Measurements from ENCODE around the gene ZFP36L2. TPM values are rescaled to one million over a fixed set of nuclear protein-coding genes. Genes with fewer than 3 reads are reported as not detected.

Gene ZFP36L2
- total and polyA plus RNA-seq, 12 donors = 26.8 to 69.6 (median 42.3) TPM

DNA sequence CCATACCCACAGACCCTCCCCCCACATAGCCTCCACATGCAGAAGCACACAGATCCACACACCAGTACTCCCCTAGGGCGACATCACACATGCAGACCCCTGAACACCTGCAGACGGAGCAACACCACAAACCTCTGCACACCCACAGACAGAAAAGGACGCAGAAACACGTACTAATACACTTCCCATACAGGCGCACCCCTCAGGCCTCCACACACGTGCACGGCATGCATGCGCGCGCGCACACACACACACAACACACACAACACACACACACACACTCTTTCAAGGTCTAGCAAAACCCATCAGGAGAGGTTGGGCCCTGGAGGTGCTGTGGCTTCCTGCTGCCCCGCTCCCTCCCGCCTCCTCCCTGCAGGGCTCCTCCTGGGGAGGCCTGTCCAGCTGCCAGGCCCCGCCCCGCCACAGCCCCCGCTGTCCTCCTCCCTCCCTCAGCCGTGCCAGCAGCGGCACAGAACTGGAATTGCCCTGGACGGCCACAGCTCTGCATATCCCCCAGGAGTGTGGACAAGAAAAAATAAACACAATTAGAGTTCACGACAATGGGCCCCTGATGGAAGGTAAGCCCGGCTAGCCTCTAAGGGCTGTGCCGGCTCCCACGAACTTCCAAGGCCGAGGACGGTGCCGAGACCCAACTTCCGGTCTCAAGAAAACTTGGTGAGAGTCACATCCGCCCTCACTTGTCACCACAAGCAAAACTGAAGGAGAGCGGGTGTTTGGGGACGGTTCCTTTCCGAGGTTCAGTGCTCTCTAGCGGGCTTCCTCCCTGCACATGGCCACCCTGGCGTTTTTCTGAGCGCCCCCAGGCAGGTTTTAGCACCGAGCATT is 6.8 kb downstream of the ZFP36L2 start:
- ATAC-seq = peak; percentile 72 to 89 (median 80)
- H3K4me1 ChIP-seq = peaks cover 14 to 84% (median 65%) of the 10 kb centered on the region in 9 donors
- no peaks in the 10 kb centered on the region for H3K27me3 ChIP-seq
- intact Hi-C loops (cut with DNase I) = loop anchor here in 9 of 10 donors (2.0 to 10.0 kb wide), 11 partner anchors 42 to 325 kb away; no protein-coding TSS in a partner anchor
- H3K27ac ChIP-seq = peak overlapping the region; percentile 96 to 100 (median 99)
- no peaks in the 10 kb centered on the region for H3K9me3 ChIP-seq
- peak; percentile 90 to 91 for DNase-seq
- 3 to 4% methylated on average over 35 of the region's 35 CpGs for WGBS, 2 donors
- TF ChIP-seq, protein P1, sequence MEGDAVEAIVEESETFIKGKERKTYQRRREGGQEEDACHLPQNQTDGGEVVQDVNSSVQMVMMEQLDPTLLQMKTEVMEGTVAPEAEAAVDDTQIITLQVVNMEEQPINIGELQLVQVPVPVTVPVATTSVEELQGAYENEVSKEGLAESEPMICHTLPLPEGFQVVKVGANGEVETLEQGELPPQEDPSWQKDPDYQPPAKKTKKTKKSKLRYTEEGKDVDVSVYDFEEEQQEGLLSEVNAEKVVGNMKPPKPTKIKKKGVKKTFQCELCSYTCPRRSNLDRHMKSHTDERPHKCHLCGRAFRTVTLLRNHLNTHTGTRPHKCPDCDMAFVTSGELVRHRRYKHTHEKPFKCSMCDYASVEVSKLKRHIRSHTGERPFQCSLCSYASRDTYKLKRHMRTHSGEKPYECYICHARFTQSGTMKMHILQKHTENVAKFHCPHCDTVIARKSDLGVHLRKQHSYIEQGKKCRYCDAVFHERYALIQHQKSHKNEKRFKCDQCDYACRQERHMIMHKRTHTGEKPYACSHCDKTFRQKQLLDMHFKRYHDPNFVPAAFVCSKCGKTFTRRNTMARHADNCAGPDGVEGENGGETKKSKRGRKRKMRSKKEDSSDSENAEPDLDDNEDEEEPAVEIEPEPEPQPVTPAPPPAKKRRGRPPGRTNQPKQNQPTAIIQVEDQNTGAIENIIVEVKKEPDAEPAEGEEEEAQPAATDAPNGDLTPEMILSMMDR (IDR thresholded peaks at IDR 0.05) = peak in 3 of 9 donors; percentile 16 to 32 (median 16)
- H3K36me3 ChIP-seq = peaks cover 0 to 27% (median 8%) of the 10 kb centered on the region in 9 donors
- H3K4me3 ChIP-seq = peak overlapping the region in 9 of 10 donors; percentile 30 to 96 (median 88)

- H3K27ac ChIP-seq = peak overlapping the region; percentile 96 to 100 (median 99)
- DNase-seq (peak in 1 of 2 donors; percentile 50), ATAC-seq (peak in 7 of 8 donors; percentile 2 to 35 (median 12))
- intact Hi-C loops (cut with DNase I) = loop anchor here in 5 of 10 donors (2.0 to 10.0 kb wide), 5 partner anchors 42 to 64 kb away; no protein-coding TSS in a partner anchor
- TF ChIP-seq, protein P1 (IDR thresholded peaks at IDR 0.05) = no peak
- peaks cover 14 to 84% (median 73%) of the 10 kb centered on the region in 9 donors for H3K4me1 ChIP-seq
- 13 to 16% methylated on average over 8 of the region's 8 CpGs for WGBS, 2 donors
- no peaks in the 10 kb centered on the region for H3K27me3 ChIP-seq
- H3K36me3 ChIP-seq = peaks cover 0 to 20% (median 8%) of the 10 kb centered on the region in 9 donors
- no peaks in the 10 kb centered on the region for H3K9me3 ChIP-seq
- peak overlapping the region in 9 of 10 donors; percentile 30 to 96 (median 88) for H3K4me3 ChIP-seq
Measured at GRCh38 chr2:43218702-43219382, 7.6 kb downstream of the ZFP36L2 start.

- peaks cover 14 to 80% (median 68%) of the 10 kb centered on the region in 9 donors for H3K4me1 ChIP-seq
- peak overlapping the region in 8 of 10 donors; percentile 5 to 96 (median 88) for H3K4me3 ChIP-seq
- peaks cover 0 to 14% (median 5%) of the 10 kb centered on the region in 9 donors for H3K36me3 ChIP-seq
- H3K9me3 ChIP-seq = no peaks in the 10 kb centered on the region
- DNase-seq (peak in 1 of 2 donors; percentile 76), ATAC-seq (peak in 6 of 8 donors; percentile 10 to 48 (median 33))
- WGBS, 2 donors = 20 to 22% methylated on average over 13 of the region's 13 CpGs
- H3K27ac ChIP-seq = peak overlapping the region; percentile 96 to 100 (median 99)
- TF ChIP-seq, protein P1 (IDR thresholded peaks at IDR 0.05) = peak in 3 of 9 donors; percentile 3 to 22 (median 15)
- H3K27me3 ChIP-seq = no peaks in the 10 kb centered on the region
- intact Hi-C loops (cut with DNase I) = loop anchor here in 5 of 10 donors (2.0 to 10.0 kb wide), 5 partner anchors 41 to 63 kb away; no protein-coding TSS in a partner anchor
Measured at GRCh38 chr2:43218155-43218701, 8.2 kb downstream of the ZFP36L2 start.

Data from heart right ventricle (tissue), 16 donors.